K562 (cell line): Measurements from ENCODE around the gene TULP1. TPM values are rescaled to one million over a fixed set of nuclear protein-coding genes. Genes with fewer than 3 reads are reported as not detected.

Experiments
- MYC ChIP-seq, 2 experiments: fragments of 250-450 bp in 1 of 2; sonication (Bioruptor Pico) in 1 of 2; IDR thresholded peaks; 2 replicates each; pipeline versions ENCODE4 v1.5.1 to v1.6.1; 2012 to 2021; ENCODE audit warnings: low read depth in 2 of 2, borderline replicate concordance in 1 of 2, improper control_type of control experiment in 1 of 2, low read length in 1 of 2, mild to moderate bottlenecking in 1 of 2, moderate library complexity in 1 of 2
- XRCC3 ChIP-seq: fragments of 450-650 bp; IDR thresholded peaks from 2 replicates; pipeline ENCODE4 v1.6.1; 2017; ENCODE audit warnings: mild to moderate bottlenecking, moderate library complexity
- ZNF175 ChIP-seq: fragments of 200-800 bp; sonication (Bioruptor generic); IDR thresholded peaks from 2 replicates; pipeline ENCODE4 v1.6.1; 2016; ENCODE audit warnings: low read depth, mild to moderate bottlenecking, missing genetic modification characterization, missing compliant biosample characterization
- polyA plus RNA-seq, 8 experiments: library from polyadenylated mRNA; depleted of rRNA in 4 of 8; stranded (reverse) in 5 of 8; unstranded in 3 of 8; fragments of >200 nt; fragmentation: Nextera tagmentation in 2 of 8; fragmentation: Illumina TruSeq in 1 of 8; extraction: Ambion mirVana in 2 of 8; extraction: Trizol in 1 of 8; gene quantifications; 2 replicates each; pipeline versions ENCODE4 v1.2.1 to v1.2.3, GENCODE V29; 2011 to 2014; ENCODE audit warnings: inconsistent platforms in 1 of 8, missing spikeins in 1 of 8
- total RNA-seq, 7 experiments: library from RNA; depleted of rRNA in 6 of 7; stranded (reverse); fragments of >200 nt in 6 of 7; fragmentation: Illumina TruSeq in 2 of 7; extraction: Trizol in 2 of 7; gene quantifications; 2 replicates each; pipeline versions ENCODE4 v1.2.1 to v1.2.3, GENCODE V29; 2011 to 2021; ENCODE audit warnings: low replicate concordance in 1 of 7
- TF ChIP-seq, protein P1 (sequence below): sonication (generic); formaldehyde crosslinking; IDR thresholded peaks from 2 replicates; pipeline ENCODE4 v1.8.0; 2022; ENCODE audit warnings: mild to moderate bottlenecking, missing genetic modification reagents
- TF ChIP-seq, protein P2 (sequence below), 2 experiments: fragments of 200-800 bp in 1 of 2; sonication (Bioruptor generic) in 1 of 2; sonication (generic) in 1 of 2; formaldehyde crosslinking in 1 of 2; IDR thresholded peaks in 1 of 2; conservative IDR thresholded peaks in 1 of 2; 2 replicates each; pipeline versions ENCODE4 v1.5.0 to v1.6.1; 2016 to 2020; ENCODE audit warnings: missing compliant biosample characterization in 1 of 2, missing genetic modification characterization in 1 of 2, missing genetic modification reagents in 1 of 2
- TF ChIP-seq, protein P3 (sequence below): fragments of 450-650 bp; IDR thresholded peaks from 2 replicates; pipeline ENCODE4 v1.6.1; 2018; ENCODE audit warnings: mild to moderate bottlenecking, low read depth; ENCODE audit not compliant: partially characterized antibody
- TF ChIP-seq, protein P4 (sequence below): fragments of 450-650 bp; IDR thresholded peaks from one replicate; pipeline ENCODE4 v1.6.1; 2018; ENCODE audit warnings: mild to moderate bottlenecking, moderate library complexity; ENCODE audit not compliant: partially characterized antibody
- TF ChIP-seq, protein P5 (sequence below): sonication (generic); formaldehyde crosslinking; IDR thresholded peaks from 2 replicates; pipeline ENCODE4 v1.8.0; 2023; ENCODE audit warnings: missing genetic modification reagents, mild to moderate bottlenecking, borderline replicate concordance

TULP1 gene
- total and polyA plus RNA-seq, 9 of the 15 experiments (the other 6 are each of a cell fraction or from before 2014, with no cell fraction given) = 0.06 to 0.17 (median 0.09) TPM; not detected in 6

DNA sequence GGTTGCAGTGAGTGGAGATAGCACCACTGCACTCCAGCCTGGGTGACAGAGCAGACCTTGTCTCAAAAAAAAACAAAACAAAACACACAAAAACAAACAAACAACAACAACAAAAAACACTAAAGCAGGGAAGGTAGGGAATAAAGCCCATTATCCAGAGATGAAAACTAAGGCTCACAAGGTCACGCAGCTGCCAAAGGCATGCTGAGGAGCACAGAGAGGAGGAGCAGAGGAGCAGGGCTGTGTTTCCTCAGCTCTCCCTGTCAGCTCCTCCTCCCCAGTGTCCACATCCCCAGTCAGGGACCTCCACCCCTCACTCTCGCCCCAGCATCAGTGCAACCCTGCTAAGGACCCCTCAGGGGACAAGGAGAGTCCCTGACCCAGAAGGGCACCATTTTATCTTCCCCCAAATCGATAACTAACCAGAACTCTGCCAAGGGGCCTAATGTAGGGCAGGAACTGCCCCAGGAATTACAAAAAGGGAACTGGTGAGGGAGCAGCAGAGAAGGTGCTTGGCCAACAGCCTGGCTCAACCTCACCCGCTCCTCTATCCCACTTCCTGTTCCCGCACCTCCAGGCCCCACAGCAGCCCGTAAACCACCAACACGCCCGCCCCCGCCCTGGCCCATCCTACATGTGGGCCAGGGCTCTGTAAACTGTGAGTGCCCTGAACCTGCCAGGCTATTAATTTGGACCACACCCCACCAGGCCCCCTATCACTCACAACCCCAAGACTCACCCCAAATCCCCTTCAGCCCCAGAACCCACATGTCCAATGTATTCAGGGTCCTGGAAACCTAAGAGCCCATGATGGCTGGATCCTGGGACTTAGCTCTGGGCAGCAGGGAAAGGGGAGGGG, 24.8 kb downstream of the TULP1 start (continued):
- TF ChIP-seq, protein P1, sequence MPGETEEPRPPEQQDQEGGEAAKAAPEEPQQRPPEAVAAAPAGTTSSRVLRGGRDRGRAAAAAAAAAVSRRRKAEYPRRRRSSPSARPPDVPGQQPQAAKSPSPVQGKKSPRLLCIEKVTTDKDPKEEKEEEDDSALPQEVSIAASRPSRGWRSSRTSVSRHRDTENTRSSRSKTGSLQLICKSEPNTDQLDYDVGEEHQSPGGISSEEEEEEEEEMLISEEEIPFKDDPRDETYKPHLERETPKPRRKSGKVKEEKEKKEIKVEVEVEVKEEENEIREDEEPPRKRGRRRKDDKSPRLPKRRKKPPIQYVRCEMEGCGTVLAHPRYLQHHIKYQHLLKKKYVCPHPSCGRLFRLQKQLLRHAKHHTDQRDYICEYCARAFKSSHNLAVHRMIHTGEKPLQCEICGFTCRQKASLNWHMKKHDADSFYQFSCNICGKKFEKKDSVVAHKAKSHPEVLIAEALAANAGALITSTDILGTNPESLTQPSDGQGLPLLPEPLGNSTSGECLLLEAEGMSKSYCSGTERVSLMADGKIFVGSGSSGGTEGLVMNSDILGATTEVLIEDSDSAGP (CRISPR knock-in tag) = no peak
- TF ChIP-seq, protein P2, sequence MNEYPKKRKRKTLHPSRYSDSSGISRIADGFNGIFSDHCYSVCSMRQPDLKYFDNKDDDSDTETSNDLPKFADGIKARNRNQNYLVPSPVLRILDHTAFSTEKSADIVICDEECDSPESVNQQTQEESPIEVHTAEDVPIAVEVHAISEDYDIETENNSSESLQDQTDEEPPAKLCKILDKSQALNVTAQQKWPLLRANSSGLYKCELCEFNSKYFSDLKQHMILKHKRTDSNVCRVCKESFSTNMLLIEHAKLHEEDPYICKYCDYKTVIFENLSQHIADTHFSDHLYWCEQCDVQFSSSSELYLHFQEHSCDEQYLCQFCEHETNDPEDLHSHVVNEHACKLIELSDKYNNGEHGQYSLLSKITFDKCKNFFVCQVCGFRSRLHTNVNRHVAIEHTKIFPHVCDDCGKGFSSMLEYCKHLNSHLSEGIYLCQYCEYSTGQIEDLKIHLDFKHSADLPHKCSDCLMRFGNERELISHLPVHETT (CRISPR knock-in tag; conservative IDR thresholded peaks at IDR 0.05 in 1 of 2, IDR thresholded peaks at IDR 0.05 in 1 of 2) = 0 out of 4 replicates have a peak, but pooled peaks of 1 of the 2 experiments have one; percentile 33
- TF ChIP-seq XRCC3 (no peak), MYC (IDR thresholded peaks at IDR 0.05; ENCODE audit: low read depth, low read length) (no peak), MYC (CRISPR knock-in tag; IDR thresholded peaks at IDR 0.05; ENCODE audit: borderline replicate concordance, low read depth) (no peak), ZNF175 (CRISPR knock-in tag) (0 out of 2 replicates have a peak, but pooled peaks have one; percentile 41)
- TF ChIP-seq, protein P3, sequence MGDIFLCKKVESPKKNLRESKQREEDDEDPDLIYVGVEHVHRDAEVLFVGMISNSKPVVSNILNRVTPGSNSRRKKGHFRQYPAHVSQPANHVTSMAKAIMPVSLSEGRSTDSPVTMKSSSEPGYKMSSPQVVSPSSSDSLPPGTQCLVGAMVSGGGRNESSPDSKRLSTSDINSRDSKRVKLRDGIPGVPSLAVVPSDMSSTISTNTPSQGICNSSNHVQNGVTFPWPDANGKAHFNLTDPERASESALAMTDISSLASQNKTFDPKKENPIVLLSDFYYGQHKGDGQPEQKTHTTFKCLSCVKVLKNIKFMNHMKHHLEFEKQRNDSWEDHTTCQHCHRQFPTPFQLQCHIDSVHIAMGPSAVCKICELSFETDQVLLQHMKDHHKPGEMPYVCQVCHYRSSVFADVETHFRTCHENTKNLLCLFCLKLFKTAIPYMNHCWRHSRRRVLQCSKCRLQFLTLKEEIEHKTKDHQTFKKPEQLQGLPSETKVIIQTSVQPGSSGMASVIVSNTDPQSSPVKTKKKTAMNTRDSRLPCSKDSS = no peak
- TF ChIP-seq, protein P4, sequence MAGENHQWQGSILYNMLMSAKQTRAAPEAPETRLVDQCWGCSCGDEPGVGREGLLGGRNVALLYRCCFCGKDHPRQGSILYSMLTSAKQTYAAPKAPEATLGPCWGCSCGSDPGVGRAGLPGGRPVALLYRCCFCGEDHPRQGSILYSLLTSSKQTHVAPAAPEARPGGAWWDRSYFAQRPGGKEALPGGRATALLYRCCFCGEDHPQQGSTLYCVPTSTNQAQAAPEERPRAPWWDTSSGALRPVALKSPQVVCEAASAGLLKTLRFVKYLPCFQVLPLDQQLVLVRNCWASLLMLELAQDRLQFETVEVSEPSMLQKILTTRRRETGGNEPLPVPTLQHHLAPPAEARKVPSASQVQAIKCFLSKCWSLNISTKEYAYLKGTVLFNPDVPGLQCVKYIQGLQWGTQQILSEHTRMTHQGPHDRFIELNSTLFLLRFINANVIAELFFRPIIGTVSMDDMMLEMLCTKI = no peak
- TF ChIP-seq, protein P5, sequence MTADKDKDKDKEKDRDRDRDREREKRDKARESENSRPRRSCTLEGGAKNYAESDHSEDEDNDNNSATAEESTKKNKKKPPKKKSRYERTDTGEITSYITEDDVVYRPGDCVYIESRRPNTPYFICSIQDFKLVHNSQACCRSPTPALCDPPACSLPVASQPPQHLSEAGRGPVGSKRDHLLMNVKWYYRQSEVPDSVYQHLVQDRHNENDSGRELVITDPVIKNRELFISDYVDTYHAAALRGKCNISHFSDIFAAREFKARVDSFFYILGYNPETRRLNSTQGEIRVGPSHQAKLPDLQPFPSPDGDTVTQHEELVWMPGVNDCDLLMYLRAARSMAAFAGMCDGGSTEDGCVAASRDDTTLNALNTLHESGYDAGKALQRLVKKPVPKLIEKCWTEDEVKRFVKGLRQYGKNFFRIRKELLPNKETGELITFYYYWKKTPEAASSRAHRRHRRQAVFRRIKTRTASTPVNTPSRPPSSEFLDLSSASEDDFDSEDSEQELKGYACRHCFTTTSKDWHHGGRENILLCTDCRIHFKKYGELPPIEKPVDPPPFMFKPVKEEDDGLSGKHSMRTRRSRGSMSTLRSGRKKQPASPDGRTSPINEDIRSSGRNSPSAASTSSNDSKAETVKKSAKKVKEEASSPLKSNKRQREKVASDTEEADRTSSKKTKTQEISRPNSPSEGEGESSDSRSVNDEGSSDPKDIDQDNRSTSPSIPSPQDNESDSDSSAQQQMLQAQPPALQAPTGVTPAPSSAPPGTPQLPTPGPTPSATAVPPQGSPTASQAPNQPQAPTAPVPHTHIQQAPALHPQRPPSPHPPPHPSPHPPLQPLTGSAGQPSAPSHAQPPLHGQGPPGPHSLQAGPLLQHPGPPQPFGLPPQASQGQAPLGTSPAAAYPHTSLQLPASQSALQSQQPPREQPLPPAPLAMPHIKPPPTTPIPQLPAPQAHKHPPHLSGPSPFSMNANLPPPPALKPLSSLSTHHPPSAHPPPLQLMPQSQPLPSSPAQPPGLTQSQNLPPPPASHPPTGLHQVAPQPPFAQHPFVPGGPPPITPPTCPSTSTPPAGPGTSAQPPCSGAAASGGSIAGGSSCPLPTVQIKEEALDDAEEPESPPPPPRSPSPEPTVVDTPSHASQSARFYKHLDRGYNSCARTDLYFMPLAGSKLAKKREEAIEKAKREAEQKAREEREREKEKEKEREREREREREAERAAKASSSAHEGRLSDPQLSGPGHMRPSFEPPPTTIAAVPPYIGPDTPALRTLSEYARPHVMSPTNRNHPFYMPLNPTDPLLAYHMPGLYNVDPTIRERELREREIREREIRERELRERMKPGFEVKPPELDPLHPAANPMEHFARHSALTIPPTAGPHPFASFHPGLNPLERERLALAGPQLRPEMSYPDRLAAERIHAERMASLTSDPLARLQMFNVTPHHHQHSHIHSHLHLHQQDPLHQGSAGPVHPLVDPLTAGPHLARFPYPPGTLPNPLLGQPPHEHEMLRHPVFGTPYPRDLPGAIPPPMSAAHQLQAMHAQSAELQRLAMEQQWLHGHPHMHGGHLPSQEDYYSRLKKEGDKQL = no peak
